ENCODE measurements around the gene EXOC6B. TPM values are rescaled to one million over a fixed set of nuclear protein-coding genes. Genes with fewer than 3 reads are reported as not detected.

The EXOC6B gene
- total RNA-seq, 1 experiment from 2014 or later, result 34.3 TPM

DNA sequence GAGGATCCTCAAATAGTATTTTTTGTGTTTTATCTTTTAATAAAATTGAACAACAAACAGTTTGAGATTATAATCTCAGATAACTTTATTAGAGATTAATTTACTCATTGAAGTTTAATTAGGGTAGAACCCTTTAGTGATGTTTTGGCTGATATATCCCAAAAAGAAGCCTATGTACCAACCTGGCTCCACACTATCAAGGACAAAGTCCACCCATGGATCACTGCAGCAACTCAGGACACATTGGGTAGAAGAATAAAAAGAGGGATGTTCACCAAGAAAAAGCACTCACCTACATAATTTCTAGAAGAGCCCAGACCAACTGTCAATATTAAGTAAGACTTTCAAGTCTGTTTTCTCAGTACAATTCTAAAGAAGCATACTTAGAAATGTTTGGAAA, 112.9 kb downstream of the EXOC6B start:
- Histone ChIP-seq H3K27ac (no peak overlapping the region), H3F3A (ENCODE audit: insufficient read depth, low read depth) (no peaks in the 10 kb centered on the region), H3K4me3 (no peak overlapping the region), H3K36me3 (ENCODE audit: low read depth) (peaks cover 10% of the 10 kb centered on the region; the same call in 1 of the 2 replicates), H3K9me3 (ENCODE audit: insufficient read depth, low read depth) (no peaks in the 10 kb centered on the region), H3K4me1 (replicated peaks; ENCODE audit: insufficient read depth) (no peaks in the 10 kb centered on the region), H2AFZ (no peak overlapping the region), H3K9me2 (ENCODE audit: insufficient read depth) (no peaks in the 10 kb centered on the region), H3K79me2 (ENCODE audit: low read depth) (no peaks in the 10 kb centered on the region; the same call in 1 of the 2 replicates), H4K20me1 (ENCODE audit: insufficient read depth) (0 out of 2 replicates have a peak, but pooled peaks cover 3% of the 10 kb centered on the region), H3K4me2 (no peak overlapping the region), H3K27me3 (ENCODE audit: insufficient read depth, low read depth) (no peaks in the 10 kb centered on the region)
- intact Hi-C loops (cut with micrococcal nuclease; ENCODE audit: unreplicated experiment), result no loop called here
- DNase-seq, result no peak
- CTCF ChIA-PET, result no interaction called here
- TF ChIP-seq, protein P1, sequence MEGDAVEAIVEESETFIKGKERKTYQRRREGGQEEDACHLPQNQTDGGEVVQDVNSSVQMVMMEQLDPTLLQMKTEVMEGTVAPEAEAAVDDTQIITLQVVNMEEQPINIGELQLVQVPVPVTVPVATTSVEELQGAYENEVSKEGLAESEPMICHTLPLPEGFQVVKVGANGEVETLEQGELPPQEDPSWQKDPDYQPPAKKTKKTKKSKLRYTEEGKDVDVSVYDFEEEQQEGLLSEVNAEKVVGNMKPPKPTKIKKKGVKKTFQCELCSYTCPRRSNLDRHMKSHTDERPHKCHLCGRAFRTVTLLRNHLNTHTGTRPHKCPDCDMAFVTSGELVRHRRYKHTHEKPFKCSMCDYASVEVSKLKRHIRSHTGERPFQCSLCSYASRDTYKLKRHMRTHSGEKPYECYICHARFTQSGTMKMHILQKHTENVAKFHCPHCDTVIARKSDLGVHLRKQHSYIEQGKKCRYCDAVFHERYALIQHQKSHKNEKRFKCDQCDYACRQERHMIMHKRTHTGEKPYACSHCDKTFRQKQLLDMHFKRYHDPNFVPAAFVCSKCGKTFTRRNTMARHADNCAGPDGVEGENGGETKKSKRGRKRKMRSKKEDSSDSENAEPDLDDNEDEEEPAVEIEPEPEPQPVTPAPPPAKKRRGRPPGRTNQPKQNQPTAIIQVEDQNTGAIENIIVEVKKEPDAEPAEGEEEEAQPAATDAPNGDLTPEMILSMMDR (conservative IDR thresholded peaks at IDR 0.05), result no peak
- TF ChIP-seq EZH2 (IDR thresholded peaks at IDR 0.05; ENCODE audit: low read depth), result no peak
- POLR2A ChIA-PET (ENCODE audit: unreplicated experiment), result no interaction called here
- no TSS peak for BruUV-seq (replicated peaks)

DNA sequence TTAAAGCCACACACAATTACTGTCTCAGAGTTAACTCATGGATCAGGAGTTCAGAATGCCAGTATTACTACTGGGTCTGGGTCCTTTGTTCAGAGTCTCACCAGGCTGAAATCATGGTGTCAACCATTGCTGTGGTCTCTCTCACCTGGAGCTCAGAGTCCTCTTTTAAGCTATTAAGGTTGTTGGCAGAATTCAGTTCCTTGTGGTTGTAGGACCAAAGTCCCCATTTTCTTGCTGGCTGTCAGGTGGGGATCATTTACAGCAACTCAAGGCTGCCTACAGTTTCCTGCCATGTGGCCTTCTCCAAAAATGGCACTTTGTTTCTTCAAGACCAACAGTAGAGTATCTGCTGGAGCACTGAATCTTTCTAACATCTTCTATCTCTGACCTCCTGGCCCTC, 113.5 kb downstream of the EXOC6B start:
- Histone ChIP-seq H3K4me3 (no peak overlapping the region), H3F3A (ENCODE audit: insufficient read depth, low read depth) (no peaks in the 10 kb centered on the region), H2AFZ (no peak overlapping the region), H3K27ac (no peak overlapping the region), H3K9me2 (ENCODE audit: insufficient read depth) (no peaks in the 10 kb centered on the region), H3K4me2 (no peak overlapping the region), H3K9me3 (ENCODE audit: insufficient read depth, low read depth) (no peaks in the 10 kb centered on the region), H3K36me3 (ENCODE audit: low read depth) (peaks cover 10% of the 10 kb centered on the region; the same call in 1 of the 2 replicates), H4K20me1 (ENCODE audit: insufficient read depth) (0 out of 2 replicates have a peak, but pooled peaks cover 4% of the 10 kb centered on the region), H3K79me2 (ENCODE audit: low read depth) (no peaks in the 10 kb centered on the region; the same call in 1 of the 2 replicates), H3K4me1 (replicated peaks; ENCODE audit: insufficient read depth) (no peaks in the 10 kb centered on the region), H3K27me3 (ENCODE audit: insufficient read depth, low read depth) (no peaks in the 10 kb centered on the region)
- intact Hi-C loops (cut with micrococcal nuclease; ENCODE audit: unreplicated experiment), result no loop called here
- no peak for DNase-seq
- BruUV-seq (replicated peaks), result no TSS peak
- POLR2A ChIA-PET (ENCODE audit: unreplicated experiment), result no interaction called here
- CTCF ChIA-PET, result no interaction called here
- TF ChIP-seq, protein P1 (conservative IDR thresholded peaks at IDR 0.05), result no peak
- no peak for TF ChIP-seq EZH2 (IDR thresholded peaks at IDR 0.05; ENCODE audit: low read depth)

DNA sequence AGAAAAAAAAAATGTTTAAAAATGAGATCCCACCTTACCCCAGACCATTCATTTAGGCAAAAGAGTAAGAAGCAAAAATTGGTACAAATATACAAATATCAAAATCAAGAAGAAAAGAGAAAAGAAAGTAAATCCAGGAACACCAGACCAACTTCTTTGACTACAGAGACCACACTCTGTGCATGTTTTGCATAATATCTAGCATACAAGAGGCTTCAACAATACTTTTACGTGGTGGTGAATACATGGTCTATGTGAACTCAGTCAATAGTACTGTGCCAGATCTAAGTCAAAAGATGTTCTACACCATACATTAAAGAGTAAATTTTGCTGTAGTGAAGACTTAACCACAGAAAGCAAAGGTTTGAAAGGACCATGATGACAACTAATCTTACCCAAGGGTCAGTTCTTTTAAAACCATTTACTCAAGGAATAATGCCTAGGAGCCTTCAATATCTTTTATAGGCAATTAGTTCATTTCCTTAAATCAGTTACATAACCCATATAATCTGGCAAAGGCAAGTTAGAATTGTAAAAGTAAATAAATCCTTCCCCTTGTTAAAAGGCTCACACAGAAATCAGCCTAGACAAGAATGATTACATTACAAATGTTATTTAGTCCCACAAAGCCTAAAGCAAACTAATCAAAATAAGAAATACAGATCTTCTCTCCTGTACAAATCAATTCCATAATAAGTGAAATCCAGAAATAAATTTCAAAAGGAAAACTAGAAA, 115.2 kb downstream of the EXOC6B start:
- Histone ChIP-seq H3K9me3 (ENCODE audit: insufficient read depth, low read depth) (no peaks in the 10 kb centered on the region), H4K20me1 (ENCODE audit: insufficient read depth) (0 out of 2 replicates have a peak, but pooled peaks cover 4% of the 10 kb centered on the region), H3F3A (ENCODE audit: insufficient read depth, low read depth) (no peaks in the 10 kb centered on the region), H3K36me3 (ENCODE audit: low read depth) (peaks cover 10% of the 10 kb centered on the region; the same call in 1 of the 2 replicates), H2AFZ (no peak overlapping the region), H3K4me1 (replicated peaks; ENCODE audit: insufficient read depth) (no peaks in the 10 kb centered on the region), H3K79me2 (ENCODE audit: low read depth) (no peaks in the 10 kb centered on the region; the same call in 1 of the 2 replicates), H3K4me2 (no peak overlapping the region), H3K27ac (no peak overlapping the region), H3K4me3 (no peak overlapping the region), H3K27me3 (ENCODE audit: insufficient read depth, low read depth) (no peaks in the 10 kb centered on the region), H3K9me2 (ENCODE audit: insufficient read depth) (no peaks in the 10 kb centered on the region)
- CTCF ChIA-PET, result no interaction called here
- no TSS peak for BruUV-seq (replicated peaks)
- no peak for TF ChIP-seq EZH2 (IDR thresholded peaks at IDR 0.05; ENCODE audit: low read depth)
- TF ChIP-seq, protein P1 (conservative IDR thresholded peaks at IDR 0.05), result no peak
- no peak for DNase-seq
- intact Hi-C loops (cut with micrococcal nuclease; ENCODE audit: unreplicated experiment), result no loop called here
- POLR2A ChIA-PET (ENCODE audit: unreplicated experiment), result no interaction called here
